Measurements from ENCODE around the gene RTRAF. TPM values are rescaled to one million over a fixed set of nuclear protein-coding genes. Genes with fewer than 3 reads are reported as not detected.

The RTRAF gene
- total RNA-seq, 1 experiment from 2014 or later: 285 TPM

DNA sequence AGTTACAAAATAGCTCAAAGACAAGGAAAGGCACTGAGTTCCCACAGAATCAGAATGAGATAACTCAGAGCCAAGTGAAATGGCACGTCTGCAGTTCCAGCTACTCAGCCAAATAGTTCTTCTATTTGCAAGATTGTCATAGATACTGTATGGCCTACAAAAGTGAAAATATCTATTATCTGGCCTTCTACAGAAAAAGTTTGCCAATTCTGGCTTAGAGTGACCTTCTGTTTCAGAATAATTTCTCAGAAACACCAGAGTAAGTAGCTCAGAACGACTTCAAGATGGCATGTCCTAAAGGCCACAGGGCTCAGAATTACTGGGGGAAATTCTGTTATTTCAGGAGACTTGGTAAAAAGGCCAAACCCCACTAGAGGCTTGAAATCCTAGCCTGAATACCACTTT is 10.7 kb upstream of the RTRAF start:
- Mint-ChIP-seq H3K9me3 (ENCODE audit: unreplicated experiment) (no peaks in the 10 kb centered on the region), H3K4me1 (ENCODE audit: insufficient read depth, unreplicated experiment) (no peaks in the 10 kb centered on the region), H3K27me3 (ENCODE audit: insufficient read depth, unreplicated experiment) (peaks cover 27% of the 10 kb centered on the region), H3K4me3 (ENCODE audit: unreplicated experiment) (no peak overlapping the region), H3K36me3 (ENCODE audit: insufficient read depth, unreplicated experiment) (no peaks in the 10 kb centered on the region), H3K27ac (ENCODE audit: low read depth, unreplicated experiment) (no peak overlapping the region)
- intact Hi-C loops (cut with micrococcal nuclease): loop anchor here (1.0 to 2.0 kb wide), 4 partner anchors 150 to 695 kb away; no protein-coding TSS in a partner anchor
- TF ChIP-seq, protein P1, sequence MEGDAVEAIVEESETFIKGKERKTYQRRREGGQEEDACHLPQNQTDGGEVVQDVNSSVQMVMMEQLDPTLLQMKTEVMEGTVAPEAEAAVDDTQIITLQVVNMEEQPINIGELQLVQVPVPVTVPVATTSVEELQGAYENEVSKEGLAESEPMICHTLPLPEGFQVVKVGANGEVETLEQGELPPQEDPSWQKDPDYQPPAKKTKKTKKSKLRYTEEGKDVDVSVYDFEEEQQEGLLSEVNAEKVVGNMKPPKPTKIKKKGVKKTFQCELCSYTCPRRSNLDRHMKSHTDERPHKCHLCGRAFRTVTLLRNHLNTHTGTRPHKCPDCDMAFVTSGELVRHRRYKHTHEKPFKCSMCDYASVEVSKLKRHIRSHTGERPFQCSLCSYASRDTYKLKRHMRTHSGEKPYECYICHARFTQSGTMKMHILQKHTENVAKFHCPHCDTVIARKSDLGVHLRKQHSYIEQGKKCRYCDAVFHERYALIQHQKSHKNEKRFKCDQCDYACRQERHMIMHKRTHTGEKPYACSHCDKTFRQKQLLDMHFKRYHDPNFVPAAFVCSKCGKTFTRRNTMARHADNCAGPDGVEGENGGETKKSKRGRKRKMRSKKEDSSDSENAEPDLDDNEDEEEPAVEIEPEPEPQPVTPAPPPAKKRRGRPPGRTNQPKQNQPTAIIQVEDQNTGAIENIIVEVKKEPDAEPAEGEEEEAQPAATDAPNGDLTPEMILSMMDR (IDR thresholded peaks at IDR 0.05; ENCODE audit: unreplicated experiment): no peak
- no peak for DNase-seq (ENCODE audit: unreplicated experiment)
- ChIA-PET CTCF (interaction anchor here (0.6 to 4.1 kb wide), 40 partner anchors 8 to 1718 kb away, joined by 3 to 40 read pairs (median 4); partner anchors contain the start of gene GNG2), POLR2A (interaction anchor here (0.7 to 2.0 kb wide), 5 partner anchors 12 to 482 kb away, joined by 3 to 8 read pairs (median 3); no protein-coding TSS in a partner anchor)
- no TSS peak for BruUV-seq (replicated peaks)

DNA sequence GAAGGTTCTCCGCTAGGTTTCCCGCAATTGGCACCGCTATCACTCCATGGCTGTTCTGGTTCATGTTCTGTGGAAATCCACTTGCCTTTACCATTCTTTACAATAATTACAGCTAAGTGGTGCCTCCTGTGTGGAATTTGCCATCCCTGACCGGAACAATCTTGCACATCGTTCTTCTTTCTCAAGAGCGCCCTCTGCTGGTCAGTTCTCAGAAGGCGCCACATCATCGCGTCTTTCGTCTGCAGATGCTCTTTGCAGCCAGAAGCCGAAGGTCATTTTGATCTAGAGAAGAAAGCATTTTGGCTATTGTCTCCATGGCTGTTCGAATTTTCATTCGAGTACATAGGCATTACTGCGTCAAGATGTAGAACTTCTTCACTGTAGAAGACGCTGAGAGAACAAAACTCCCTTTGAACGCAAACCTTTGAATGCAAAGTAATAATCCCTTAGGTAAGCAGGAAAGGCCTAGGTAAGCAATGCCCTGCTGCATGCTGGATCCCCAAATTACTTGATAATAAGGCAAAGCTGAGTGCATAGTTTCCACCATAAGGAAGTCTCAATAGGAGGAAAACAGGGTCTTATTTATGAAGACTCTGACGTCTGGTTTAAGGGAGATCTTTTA is 10.1 kb upstream of the RTRAF start:
- Mint-ChIP-seq H3K4me1 (ENCODE audit: insufficient read depth, unreplicated experiment) (no peaks in the 10 kb centered on the region), H3K36me3 (ENCODE audit: insufficient read depth, unreplicated experiment) (no peaks in the 10 kb centered on the region), H3K9me3 (ENCODE audit: unreplicated experiment) (no peaks in the 10 kb centered on the region), H3K27me3 (ENCODE audit: insufficient read depth, unreplicated experiment) (peaks cover 29% of the 10 kb centered on the region), H3K4me3 (ENCODE audit: unreplicated experiment) (no peak overlapping the region), H3K27ac (ENCODE audit: low read depth, unreplicated experiment) (no peak overlapping the region)
- peak; percentile 80 for DNase-seq (ENCODE audit: unreplicated experiment)
- BruUV-seq (replicated peaks): no TSS peak
- TF ChIP-seq, protein P1 (IDR thresholded peaks at IDR 0.05; ENCODE audit: unreplicated experiment): peak; percentile 86
- POLR2A ChIA-PET: interaction anchor here (0.8 to 2.0 kb wide), 4 partner anchors 11 to 482 kb away, joined by 3 to 8 read pairs (median 3); no protein-coding TSS in a partner anchor
- CTCF ChIA-PET: interaction anchor here (0.6 to 4.1 kb wide), 38 partner anchors 8 to 701 kb away, joined by 3 to 40 read pairs (median 4); partner anchors contain the start of gene GNG2
- intact Hi-C loops (cut with micrococcal nuclease): loop anchor here (1.0 to 2.0 kb wide), 4 partner anchors 150 to 696 kb away; no protein-coding TSS in a partner anchor

DNA sequence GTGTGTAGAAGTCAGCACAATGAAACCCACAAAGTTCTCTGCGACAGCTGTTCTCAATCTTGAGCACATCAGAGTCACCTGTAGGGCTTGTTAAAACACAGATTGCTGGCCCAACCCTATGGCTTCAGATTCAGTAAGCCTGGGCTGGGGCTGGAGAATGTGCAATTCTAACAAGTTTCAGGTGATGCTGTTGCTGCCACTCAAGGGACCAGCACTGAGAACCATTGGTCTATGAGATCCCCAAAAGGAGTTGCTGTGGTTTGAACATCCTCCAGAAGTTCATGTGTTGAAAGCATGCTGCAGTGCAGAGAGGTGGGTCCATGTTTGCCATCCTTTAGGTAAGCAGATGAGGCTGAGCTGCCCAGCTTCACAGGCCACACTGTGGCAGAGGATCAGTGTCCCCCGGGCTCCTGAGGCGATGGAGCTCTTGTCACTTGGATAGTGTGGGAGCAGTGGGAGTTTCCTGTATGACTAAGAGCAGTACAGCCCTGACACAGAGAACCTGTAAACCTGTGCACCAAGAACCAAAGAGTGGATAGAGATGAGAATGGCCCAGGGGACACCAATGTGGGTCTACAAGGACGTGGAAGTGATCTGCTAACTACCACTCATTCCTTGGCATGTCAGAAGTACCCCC is 8.0 kb upstream of the RTRAF start:
- POLR2A ChIA-PET: no interaction called here
- peaks cover 29% of the 10 kb centered on the region for H3K27me3 Mint-ChIP-seq (ENCODE audit: insufficient read depth, unreplicated experiment)
- BruUV-seq (replicated peaks): no TSS peak
- no peaks in the 10 kb centered on the region for H3K4me1 Mint-ChIP-seq (ENCODE audit: insufficient read depth, unreplicated experiment)
- TF ChIP-seq, protein P1 (IDR thresholded peaks at IDR 0.05; ENCODE audit: unreplicated experiment): no peak
- no peaks in the 10 kb centered on the region for H3K36me3 Mint-ChIP-seq (ENCODE audit: insufficient read depth, unreplicated experiment)
- H3K27ac Mint-ChIP-seq (ENCODE audit: low read depth, unreplicated experiment): no peak overlapping the region
- H3K4me3 Mint-ChIP-seq (ENCODE audit: unreplicated experiment): no peak overlapping the region
- CTCF ChIA-PET: interaction anchor here (0.6 to 4.1 kb wide), 5 partner anchors 14 to 698 kb away, joined by 3 to 29 read pairs (median 6); no protein-coding TSS in a partner anchor
- no peak for DNase-seq (ENCODE audit: unreplicated experiment)
- intact Hi-C loops (cut with micrococcal nuclease): no loop called here
- no peaks in the 10 kb centered on the region for H3K9me3 Mint-ChIP-seq (ENCODE audit: unreplicated experiment)

DNA sequence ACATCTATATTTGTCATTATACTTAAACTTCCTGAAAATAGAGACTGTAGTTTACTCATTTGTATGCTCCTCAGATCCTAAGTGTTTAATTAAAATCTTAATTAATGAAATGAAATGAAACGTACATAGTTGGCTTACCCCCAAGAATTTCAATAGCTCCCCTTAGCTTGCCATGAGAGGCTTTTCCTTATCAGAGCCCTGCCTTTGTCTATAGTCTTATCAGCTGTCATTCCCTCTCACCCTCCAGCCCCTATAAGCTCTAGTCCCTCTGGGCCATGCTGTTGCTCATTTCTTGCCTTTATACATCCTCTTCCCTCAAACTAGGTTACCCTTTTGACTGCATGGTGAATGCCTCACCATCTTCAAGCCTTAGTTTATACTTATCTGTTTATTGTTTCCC is 1.1 kb upstream of the RTRAF start:
- Mint-ChIP-seq H3K9me3 (ENCODE audit: unreplicated experiment) (no peaks in the 10 kb centered on the region), H3K4me3 (ENCODE audit: unreplicated experiment) (peak overlapping the region; percentile 85), H3K36me3 (ENCODE audit: insufficient read depth, unreplicated experiment) (peaks cover 15% of the 10 kb centered on the region), H3K27ac (ENCODE audit: low read depth, unreplicated experiment) (peak overlapping the region; percentile 91), H3K27me3 (ENCODE audit: insufficient read depth, unreplicated experiment) (peaks cover 6% of the 10 kb centered on the region), H3K4me1 (ENCODE audit: insufficient read depth, unreplicated experiment) (peaks cover 8% of the 10 kb centered on the region)
- intact Hi-C loops (cut with micrococcal nuclease): no loop called here
- no peak for DNase-seq (ENCODE audit: unreplicated experiment)
- POLR2A ChIA-PET: interaction anchor here (0.7 kb wide), 1 partner anchor 487 kb away, joined by 3 read pairs; no protein-coding TSS in a partner anchor
- TF ChIP-seq, protein P1 (IDR thresholded peaks at IDR 0.05; ENCODE audit: unreplicated experiment): no peak
- CTCF ChIA-PET: interaction anchor here (1.3 kb wide), 1 partner anchor 10 kb away, joined by 6 read pairs; no protein-coding TSS in a partner anchor
- BruUV-seq (replicated peaks): no TSS peak
